NT2/D1 (cell line): ENCODE data around the gene FILIP1L.

Source experiments
- SUZ12 ChIP-seq: IDR thresholded peaks from 2 replicates; pipeline ENCODE4 v1.6.1; 2011; ENCODE audit not compliant: insufficient read length, insufficient read depth; ENCODE audit errors: extremely low read depth
- YY1 ChIP-seq: IDR thresholded peaks from 2 replicates; pipeline ENCODE4 v1.6.1; 2011; ENCODE audit not compliant: insufficient read length, insufficient read depth
- ZNF274 ChIP-seq: IDR thresholded peaks from 2 replicates; pipeline ENCODE4 v1.6.1; 2011; ENCODE audit warnings: mild to moderate bottlenecking, low read depth, low read length

DNA sequence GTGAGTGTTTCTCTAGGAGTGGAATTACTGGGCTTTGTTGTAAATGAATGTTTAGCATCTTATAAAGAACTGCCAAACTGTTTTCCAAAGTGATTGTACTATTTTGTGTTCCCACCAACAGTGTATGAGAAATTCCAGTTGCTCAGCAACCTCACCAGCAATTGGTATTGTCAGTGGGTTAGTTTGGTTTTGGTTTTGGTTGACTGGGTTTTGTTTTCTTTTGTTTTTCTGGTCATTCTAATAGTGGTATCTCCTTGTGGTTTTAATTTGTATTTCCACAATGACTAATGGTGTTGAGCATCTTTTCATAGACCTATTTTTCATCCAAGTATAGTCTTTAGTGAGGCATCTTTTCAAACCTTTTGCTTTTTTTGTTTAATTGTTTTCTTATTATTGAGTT, 27.1 kb downstream of the FILIP1L start:
- TF ChIP-seq YY1 = no peak
- TF ChIP-seq ZNF274 = no peak
- no peak for TF ChIP-seq SUZ12
